Measurements from ENCODE around the gene GRIK4. TPM values are rescaled to one million over a fixed set of nuclear protein-coding genes. Genes with fewer than 3 reads are reported as not detected.

Gene GRIK4
- total RNA-seq, 1 experiment from 2014 or later: not detected

- DNase-seq: no peak
- Histone ChIP-seq H3K27me3 (ENCODE audit: low read length) (no peaks in the 10 kb centered on the region), H3K9me2 (replicated peaks; ENCODE audit: insufficient read depth, low read length) (no peaks in the 10 kb centered on the region), H3K9ac (ENCODE audit: low read length) (no peak overlapping the region), H3K27ac (ENCODE audit: low read length) (no peak overlapping the region), H3K4me2 (ENCODE audit: low read depth, low read length, poor library complexity, severe bottlenecking) (no peak overlapping the region), H4K20me1 (ENCODE audit: insufficient read depth, low read depth, low read length) (no peaks in the 10 kb centered on the region), H3K9me3 (ENCODE audit: low read length) (no peaks in the 10 kb centered on the region), H3K4me1 (ENCODE audit: low read length) (peaks cover 19% of the 10 kb centered on the region), H3K79me2 (ENCODE audit: low read length) (no peaks in the 10 kb centered on the region), H3K4me3 (ENCODE audit: low read length) (no peak overlapping the region), H2AFZ (ENCODE audit: low read length) (no peak overlapping the region), H3K36me3 (ENCODE audit: insufficient read depth, low read length) (no peaks in the 10 kb centered on the region)
These were observed 192.8 kb downstream of the GRIK4 start for GRCh38 chr11:120704256-120704750.

GRCh38 chr11:120706257-120706656, 194.7 kb downstream of the GRIK4 start:
- no peak for DNase-seq
- Histone ChIP-seq H3K4me2 (ENCODE audit: low read depth, low read length, poor library complexity, severe bottlenecking) (no peak overlapping the region), H3K4me3 (ENCODE audit: low read length) (no peak overlapping the region), H3K79me2 (ENCODE audit: low read length) (no peaks in the 10 kb centered on the region), H3K9me3 (ENCODE audit: low read length) (no peaks in the 10 kb centered on the region), H3K9me2 (replicated peaks; ENCODE audit: insufficient read depth, low read length) (no peaks in the 10 kb centered on the region), H3K36me3 (ENCODE audit: insufficient read depth, low read length) (no peaks in the 10 kb centered on the region), H3K4me1 (ENCODE audit: low read length) (peaks cover 19% of the 10 kb centered on the region), H4K20me1 (ENCODE audit: insufficient read depth, low read depth, low read length) (no peaks in the 10 kb centered on the region), H3K9ac (ENCODE audit: low read length) (no peak overlapping the region), H3K27me3 (ENCODE audit: low read length) (no peaks in the 10 kb centered on the region), H3K27ac (ENCODE audit: low read length) (no peak overlapping the region), H2AFZ (ENCODE audit: low read length) (no peak overlapping the region)

- Histone ChIP-seq H3K9me3 (ENCODE audit: low read length) (no peaks in the 10 kb centered on the region), H3K9ac (ENCODE audit: low read length) (no peak overlapping the region), H4K20me1 (ENCODE audit: insufficient read depth, low read depth, low read length) (no peaks in the 10 kb centered on the region), H3K4me3 (ENCODE audit: low read length) (no peak overlapping the region), H3K27me3 (ENCODE audit: low read length) (no peaks in the 10 kb centered on the region), H2AFZ (ENCODE audit: low read length) (no peak overlapping the region), H3K27ac (ENCODE audit: low read length) (no peak overlapping the region), H3K4me2 (ENCODE audit: low read depth, low read length, poor library complexity, severe bottlenecking) (no peak overlapping the region), H3K9me2 (replicated peaks; ENCODE audit: insufficient read depth, low read length) (no peaks in the 10 kb centered on the region), H3K4me1 (ENCODE audit: low read length) (peaks cover 19% of the 10 kb centered on the region), H3K36me3 (ENCODE audit: insufficient read depth, low read length) (no peaks in the 10 kb centered on the region), H3K79me2 (ENCODE audit: low read length) (no peaks in the 10 kb centered on the region)
- DNase-seq: no peak
These were observed 195.6 kb downstream of the GRIK4 start for GRCh38 chr11:120707098-120707497.

- no peaks in the 10 kb centered on the region for H4K20me1 ChIP-seq (ENCODE audit: insufficient read depth, low read depth, low read length)
- H3K27me3 ChIP-seq (ENCODE audit: low read length): no peaks in the 10 kb centered on the region
- H3K36me3 ChIP-seq (ENCODE audit: insufficient read depth, low read length): no peaks in the 10 kb centered on the region
- H3K4me2 ChIP-seq (ENCODE audit: low read depth, low read length, poor library complexity, severe bottlenecking): no peak overlapping the region
- no peak overlapping the region for H3K27ac ChIP-seq (ENCODE audit: low read length)
- no peaks in the 10 kb centered on the region for H3K9me3 ChIP-seq (ENCODE audit: low read length)
- no peak overlapping the region for H3K4me3 ChIP-seq (ENCODE audit: low read length)
- no peak overlapping the region for H3K9ac ChIP-seq (ENCODE audit: low read length)
- no peaks in the 10 kb centered on the region for H3K79me2 ChIP-seq (ENCODE audit: low read length)
- H3K9me2 ChIP-seq (replicated peaks; ENCODE audit: insufficient read depth, low read length): no peaks in the 10 kb centered on the region
- H2AFZ ChIP-seq (ENCODE audit: low read length): no peak overlapping the region
- DNase-seq: no peak
- peaks cover 14% of the 10 kb centered on the region for H3K4me1 ChIP-seq (ENCODE audit: low read length)
These were observed 196.1 kb downstream of the GRIK4 start for GRCh38 chr11:120707663-120708062.

GRCh38 chr11:120708511-120709183, 197.1 kb downstream of the GRIK4 start:
- Histone ChIP-seq H3K4me2 (ENCODE audit: low read depth, low read length, poor library complexity, severe bottlenecking) (no peak overlapping the region), H2AFZ (ENCODE audit: low read length) (no peak overlapping the region), H3K9me2 (replicated peaks; ENCODE audit: insufficient read depth, low read length) (no peaks in the 10 kb centered on the region), H4K20me1 (ENCODE audit: insufficient read depth, low read depth, low read length) (no peaks in the 10 kb centered on the region), H3K4me1 (ENCODE audit: low read length) (peaks cover 4% of the 10 kb centered on the region), H3K27ac (ENCODE audit: low read length) (no peak overlapping the region), H3K9ac (ENCODE audit: low read length) (no peak overlapping the region), H3K4me3 (ENCODE audit: low read length) (no peak overlapping the region), H3K27me3 (ENCODE audit: low read length) (no peaks in the 10 kb centered on the region), H3K79me2 (ENCODE audit: low read length) (no peaks in the 10 kb centered on the region), H3K36me3 (ENCODE audit: insufficient read depth, low read length) (no peaks in the 10 kb centered on the region), H3K9me3 (ENCODE audit: low read length) (no peaks in the 10 kb centered on the region)
- no peak for DNase-seq

- no peaks in the 10 kb centered on the region for H3K79me2 ChIP-seq (ENCODE audit: low read length)
- no peak overlapping the region for H2AFZ ChIP-seq (ENCODE audit: low read length)
- H3K9ac ChIP-seq (ENCODE audit: low read length): no peak overlapping the region
- no peaks in the 10 kb centered on the region for H3K9me3 ChIP-seq (ENCODE audit: low read length)
- H3K4me2 ChIP-seq (ENCODE audit: low read depth, low read length, poor library complexity, severe bottlenecking): no peak overlapping the region
- DNase-seq: no peak
- no peaks in the 10 kb centered on the region for H3K4me1 ChIP-seq (ENCODE audit: low read length)
- no peak overlapping the region for H3K4me3 ChIP-seq (ENCODE audit: low read length)
- H3K36me3 ChIP-seq (ENCODE audit: insufficient read depth, low read length): no peaks in the 10 kb centered on the region
- H4K20me1 ChIP-seq (ENCODE audit: insufficient read depth, low read depth, low read length): no peaks in the 10 kb centered on the region
- no peak overlapping the region for H3K27ac ChIP-seq (ENCODE audit: low read length)
- no peaks in the 10 kb centered on the region for H3K9me2 ChIP-seq (replicated peaks; ENCODE audit: insufficient read depth, low read length)
- H3K27me3 ChIP-seq (ENCODE audit: low read length): no peaks in the 10 kb centered on the region
These were observed 198.3 kb downstream of the GRIK4 start for GRCh38 chr11:120709808-120710207.

GRCh38 chr11:120710354-120711131, 199.0 kb downstream of the GRIK4 start:
- Histone ChIP-seq H3K79me2 (ENCODE audit: low read length) (no peaks in the 10 kb centered on the region), H3K9me2 (replicated peaks; ENCODE audit: insufficient read depth, low read length) (no peaks in the 10 kb centered on the region), H3K4me1 (ENCODE audit: low read length) (no peaks in the 10 kb centered on the region), H3K27ac (ENCODE audit: low read length) (no peak overlapping the region), H3K27me3 (ENCODE audit: low read length) (no peaks in the 10 kb centered on the region), H3K9ac (ENCODE audit: low read length) (no peak overlapping the region), H4K20me1 (ENCODE audit: insufficient read depth, low read depth, low read length) (no peaks in the 10 kb centered on the region), H3K4me2 (ENCODE audit: low read depth, low read length, poor library complexity, severe bottlenecking) (no peak overlapping the region), H3K36me3 (ENCODE audit: insufficient read depth, low read length) (no peaks in the 10 kb centered on the region), H3K4me3 (ENCODE audit: low read length) (no peak overlapping the region), H3K9me3 (ENCODE audit: low read length) (no peaks in the 10 kb centered on the region), H2AFZ (ENCODE audit: low read length) (no peak overlapping the region)
- DNase-seq: no peak

- Histone ChIP-seq H3K4me1 (ENCODE audit: low read length) (no peaks in the 10 kb centered on the region), H3K9me3 (ENCODE audit: low read length) (no peaks in the 10 kb centered on the region), H3K79me2 (ENCODE audit: low read length) (no peaks in the 10 kb centered on the region), H3K27me3 (ENCODE audit: low read length) (no peaks in the 10 kb centered on the region), H2AFZ (ENCODE audit: low read length) (no peak overlapping the region), H4K20me1 (ENCODE audit: insufficient read depth, low read depth, low read length) (no peaks in the 10 kb centered on the region), H3K4me2 (ENCODE audit: low read depth, low read length, poor library complexity, severe bottlenecking) (no peak overlapping the region), H3K27ac (ENCODE audit: low read length) (no peak overlapping the region), H3K36me3 (ENCODE audit: insufficient read depth, low read length) (no peaks in the 10 kb centered on the region), H3K9ac (ENCODE audit: low read length) (no peak overlapping the region), H3K9me2 (replicated peaks; ENCODE audit: insufficient read depth, low read length) (no peaks in the 10 kb centered on the region), H3K4me3 (ENCODE audit: low read length) (no peak overlapping the region)
- DNase-seq: no peak
These were observed 200.5 kb downstream of the GRIK4 start for GRCh38 chr11:120712014-120712413.

Data from Karpas-422 (cell line).